A673 (cell line): Measurements from ENCODE around the gene NFXL1.

ENCODE experiments used
- EZH2 ChIP-seq: fragments of 200-600 bp; sonication (generic); IDR thresholded peaks from 2 replicates; pipeline ENCODE4 v1.6.1; 2017; ENCODE audit warnings: borderline replicate concordance, low read depth, mild to moderate bottlenecking, mixed read lengths, antibody characterized with exemption, low read length; ENCODE audit not compliant: poor library complexity, severe bottlenecking
- TF ChIP-seq, protein P1 (sequence below): fragments of 300-800, 200-600 bp; sonication (generic); conservative IDR thresholded peaks from 2 replicates; pipeline ENCODE4 v1.5.1; 2017; ENCODE audit warnings: low read depth, mild to moderate bottlenecking, antibody characterized with exemption, low read length, moderate library complexity, mixed read lengths

DNA sequence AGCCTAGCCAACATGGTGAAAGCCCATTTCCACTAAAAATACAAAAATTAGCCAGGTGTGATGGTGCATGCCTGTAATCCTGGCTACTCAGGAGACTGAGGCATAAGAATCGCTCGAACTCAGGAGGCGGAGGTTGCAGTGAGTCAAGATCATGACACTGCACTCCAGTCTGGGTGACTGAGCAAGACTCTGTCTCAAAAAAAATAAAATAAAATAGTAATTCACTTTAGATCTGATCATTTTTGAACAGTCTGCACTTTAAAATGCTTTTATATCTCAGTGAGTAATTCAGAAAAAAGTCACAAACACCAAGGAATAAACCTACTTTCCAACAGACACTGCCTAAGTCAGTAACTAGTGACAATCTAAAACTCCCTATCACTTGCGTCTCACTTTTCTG, 50.9 kb downstream of the NFXL1 start:
- TF ChIP-seq EZH2, result no peak
- TF ChIP-seq, protein P1, sequence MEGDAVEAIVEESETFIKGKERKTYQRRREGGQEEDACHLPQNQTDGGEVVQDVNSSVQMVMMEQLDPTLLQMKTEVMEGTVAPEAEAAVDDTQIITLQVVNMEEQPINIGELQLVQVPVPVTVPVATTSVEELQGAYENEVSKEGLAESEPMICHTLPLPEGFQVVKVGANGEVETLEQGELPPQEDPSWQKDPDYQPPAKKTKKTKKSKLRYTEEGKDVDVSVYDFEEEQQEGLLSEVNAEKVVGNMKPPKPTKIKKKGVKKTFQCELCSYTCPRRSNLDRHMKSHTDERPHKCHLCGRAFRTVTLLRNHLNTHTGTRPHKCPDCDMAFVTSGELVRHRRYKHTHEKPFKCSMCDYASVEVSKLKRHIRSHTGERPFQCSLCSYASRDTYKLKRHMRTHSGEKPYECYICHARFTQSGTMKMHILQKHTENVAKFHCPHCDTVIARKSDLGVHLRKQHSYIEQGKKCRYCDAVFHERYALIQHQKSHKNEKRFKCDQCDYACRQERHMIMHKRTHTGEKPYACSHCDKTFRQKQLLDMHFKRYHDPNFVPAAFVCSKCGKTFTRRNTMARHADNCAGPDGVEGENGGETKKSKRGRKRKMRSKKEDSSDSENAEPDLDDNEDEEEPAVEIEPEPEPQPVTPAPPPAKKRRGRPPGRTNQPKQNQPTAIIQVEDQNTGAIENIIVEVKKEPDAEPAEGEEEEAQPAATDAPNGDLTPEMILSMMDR, result no peak
